HFF-Myc (cell line): ENCODE measurements around the gene SOCS1.

Experiments used
- DNase-seq: peaks from one replicate; pipeline ENCODE4 v3.0.0-alpha.2; 2011; ENCODE audit warnings: low read depth; ENCODE audit errors: extremely low read depth
- H3K4me3 ChIP-seq: replicated peaks from 2 replicates; pipeline ENCODE4 v1.5.1; 2011; ENCODE audit warnings: low read depth, mild to moderate bottlenecking, control low read depth, low read length
- CTCF ChIP-seq: IDR thresholded peaks from 2 replicates; pipeline ENCODE4 v1.5.1; 2012; ENCODE audit warnings: mild to moderate bottlenecking, low read depth, low read length, control low read depth; ENCODE audit errors: missing control alignments

The SOCS1 gene

GRCh38 chr16:11298143-11298900 is 42.3 kb upstream of the SOCS1 start:
- TF ChIP-seq CTCF, result no peak
- no peak for DNase-seq
- no peak overlapping the region for H3K4me3 ChIP-seq

- TF ChIP-seq CTCF, result no peak
- no peak overlapping the region for H3K4me3 ChIP-seq
- DNase-seq, result no peak
Measured at GRCh38 chr16:11297492-11298142, 41.6 kb upstream of the SOCS1 start.

GRCh38 chr16:11296706-11297491 is 40.9 kb upstream of the SOCS1 start:
- DNase-seq, result no peak
- H3K4me3 ChIP-seq, result no peak overlapping the region
- TF ChIP-seq CTCF, result no peak

GRCh38 chr16:11296351-11296705 is 40.3 kb upstream of the SOCS1 start:
- TF ChIP-seq CTCF, result no peak
- H3K4me3 ChIP-seq, result no peak overlapping the region
- DNase-seq, result no peak

- DNase-seq, result no peak
- H3K4me3 ChIP-seq, result no peak overlapping the region
- TF ChIP-seq CTCF, result no peak
Measured at GRCh38 chr16:11295672-11296071, 39.7 kb upstream of the SOCS1 start.

GRCh38 chr16:11292076-11292748 is 36.2 kb upstream of the SOCS1 start:
- no peak for TF ChIP-seq CTCF
- no peak for DNase-seq
- H3K4me3 ChIP-seq, result no peak overlapping the region
